GM19035 (cell line): ENCODE measurements around the gene SRBD1.

Source experiments
- ATAC-seq: cut with Tn5 transposase; IDR thresholded peaks from one replicate; pipeline ENCODE4 v1.9.1; 2021; ENCODE audit not compliant: unreplicated experiment

SRBD1 gene

DNA sequence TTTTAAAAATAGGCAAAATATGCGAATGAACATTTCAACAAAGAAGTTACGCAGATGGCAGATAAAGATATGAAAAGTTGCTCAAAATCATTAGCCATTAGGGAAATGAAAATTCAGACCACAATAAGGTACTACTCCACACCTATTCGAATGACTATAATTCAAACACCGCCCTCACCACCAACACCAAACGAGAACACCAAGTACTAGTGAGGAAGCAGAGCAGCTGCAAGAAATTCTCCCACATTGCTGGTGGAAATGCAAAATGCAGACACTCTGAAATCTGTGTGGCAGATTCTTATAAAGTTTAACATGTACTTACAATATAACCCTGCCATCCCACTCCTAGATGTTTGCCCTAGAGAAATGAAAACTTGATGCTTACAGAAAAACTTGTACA, 23.2 kb upstream of the SRBD1 start:
- no peak for ATAC-seq

DNA sequence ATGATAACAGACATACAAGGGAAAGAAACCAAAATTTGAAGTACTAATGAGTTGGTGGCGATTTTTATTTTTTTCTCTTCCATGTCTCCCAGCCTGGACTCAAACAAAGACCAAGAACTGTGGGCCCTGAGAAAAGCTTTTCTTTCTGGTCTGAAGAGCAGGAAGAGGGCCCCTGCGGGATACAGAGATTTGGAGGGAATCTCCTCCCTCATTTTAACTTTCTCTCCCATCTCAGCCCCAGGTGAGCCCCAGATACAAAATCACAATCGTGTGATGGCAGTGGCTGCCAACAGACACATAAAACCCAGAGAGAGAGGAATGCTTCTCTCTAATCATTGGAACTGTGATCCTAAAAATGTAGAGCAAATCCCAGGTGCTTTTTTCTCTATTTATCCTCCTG, 20.9 kb upstream of the SRBD1 start:
- no peak for ATAC-seq

DNA sequence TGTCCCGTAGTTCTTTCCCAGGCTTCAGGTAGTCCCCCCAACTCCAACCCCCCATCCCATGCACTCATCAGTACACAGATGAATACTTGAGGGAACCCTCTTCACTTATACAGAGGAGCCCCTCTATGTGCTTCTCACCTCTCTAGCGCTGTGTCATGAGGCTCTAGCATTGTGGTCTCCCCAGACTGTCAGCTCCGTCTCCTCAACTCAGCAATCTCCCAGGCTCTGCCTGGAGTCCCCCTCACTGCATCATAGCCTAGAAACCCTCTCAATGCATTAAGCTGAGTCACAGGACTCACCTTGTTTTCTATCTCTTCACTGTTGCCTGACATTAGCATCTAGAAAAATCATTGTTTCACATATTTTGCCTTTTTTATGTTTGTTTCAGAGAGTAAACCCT, 20.3 kb upstream of the SRBD1 start:
- ATAC-seq, result no peak

DNA sequence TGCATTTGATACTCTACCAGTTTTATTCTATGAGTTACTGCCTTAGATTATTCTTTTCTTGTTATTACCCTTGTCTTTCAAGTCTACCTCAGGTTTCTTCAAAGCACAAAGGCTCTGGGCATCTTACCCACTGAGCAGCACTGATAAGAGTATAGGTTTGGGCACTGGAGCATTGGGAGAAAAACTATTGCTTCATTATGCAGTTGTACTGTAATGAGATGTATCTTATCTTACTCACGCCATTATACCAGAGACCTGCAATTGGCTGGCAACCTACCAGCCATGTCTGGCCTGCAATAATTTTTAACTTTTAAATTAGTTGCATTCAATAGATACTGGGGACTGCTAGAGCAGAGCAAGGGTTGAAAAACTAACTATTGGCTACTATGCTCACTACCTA, 18.9 kb upstream of the SRBD1 start:
- ATAC-seq, result no peak

DNA sequence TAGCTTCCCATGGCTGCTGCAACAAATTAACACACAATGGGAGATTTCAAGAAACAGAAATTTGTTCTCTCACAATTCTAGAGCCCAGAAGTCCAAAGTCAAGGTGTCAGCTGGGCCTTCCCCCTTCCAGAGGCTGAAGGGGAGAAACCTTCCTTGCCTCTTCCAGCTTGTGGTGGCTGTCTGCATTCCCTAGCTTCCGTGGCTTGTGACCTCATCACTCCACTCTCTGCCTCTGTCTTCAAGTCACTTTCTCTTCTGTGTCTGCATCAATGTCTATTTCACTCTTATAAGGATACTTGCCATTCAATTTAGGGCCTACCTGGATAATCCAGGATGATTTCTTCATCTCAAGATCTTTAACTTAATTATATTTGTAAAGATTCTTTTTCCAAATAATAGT, 16.8 kb upstream of the SRBD1 start:
- ATAC-seq, result no peak

DNA sequence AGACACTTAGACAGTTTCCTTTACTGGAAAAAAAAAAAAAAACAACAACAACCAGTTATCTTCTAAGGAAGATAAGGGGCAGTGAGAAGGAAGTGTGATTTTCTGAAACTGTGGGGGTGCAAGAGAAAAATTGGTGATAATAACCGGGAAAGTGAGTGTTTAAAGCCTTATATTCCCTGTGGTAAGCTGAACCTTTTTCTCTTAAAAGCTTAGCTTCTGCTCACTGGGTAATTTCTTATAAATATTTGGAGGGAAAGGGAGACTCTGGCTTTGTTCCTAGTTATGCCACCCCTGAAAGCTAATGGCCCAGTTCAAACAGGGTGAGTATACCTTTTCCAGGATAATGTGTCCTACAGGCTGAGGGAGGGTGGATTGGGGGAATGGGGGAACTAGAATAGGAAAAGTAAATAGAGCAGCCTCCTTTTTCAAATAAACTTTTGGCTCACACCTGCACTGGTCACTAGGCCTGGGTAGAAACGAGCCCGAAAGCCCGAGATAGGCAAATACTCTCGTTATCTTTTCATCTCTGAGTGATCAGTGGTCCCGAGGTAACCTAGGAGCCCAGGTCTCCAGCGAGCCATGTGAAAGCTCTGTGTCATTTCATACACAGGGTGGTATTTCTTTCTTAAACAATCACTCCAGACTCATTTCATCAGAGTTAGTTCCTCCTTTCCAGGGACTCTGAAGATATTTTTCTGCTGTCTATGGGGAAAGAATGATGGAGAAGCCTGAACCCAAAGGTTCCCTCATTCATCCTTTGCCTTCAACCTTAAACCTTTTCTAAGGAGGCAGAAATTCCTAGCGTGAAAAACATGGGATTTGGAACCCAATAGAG, 15.5 kb upstream of the SRBD1 start:
- no peak for ATAC-seq

DNA sequence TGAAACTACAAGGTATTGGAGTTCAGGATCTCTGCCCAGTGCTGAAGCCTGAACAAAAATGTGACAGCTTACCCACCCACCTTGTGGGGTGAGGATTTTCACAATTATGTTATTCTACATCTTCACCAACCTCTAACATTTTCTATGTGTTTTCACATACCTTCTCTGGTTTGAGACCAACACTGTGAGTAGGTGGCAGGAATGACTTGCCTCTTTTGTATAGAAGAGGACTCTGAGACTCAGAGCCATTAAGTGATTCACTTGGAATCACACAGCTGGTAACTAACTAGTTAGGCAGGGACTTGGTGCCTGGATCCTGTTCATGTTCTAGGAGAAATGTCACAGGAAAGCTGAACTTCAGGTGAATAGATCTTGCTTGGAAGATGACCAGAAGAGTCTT, 14.8 kb upstream of the SRBD1 start:
- no peak for ATAC-seq

DNA sequence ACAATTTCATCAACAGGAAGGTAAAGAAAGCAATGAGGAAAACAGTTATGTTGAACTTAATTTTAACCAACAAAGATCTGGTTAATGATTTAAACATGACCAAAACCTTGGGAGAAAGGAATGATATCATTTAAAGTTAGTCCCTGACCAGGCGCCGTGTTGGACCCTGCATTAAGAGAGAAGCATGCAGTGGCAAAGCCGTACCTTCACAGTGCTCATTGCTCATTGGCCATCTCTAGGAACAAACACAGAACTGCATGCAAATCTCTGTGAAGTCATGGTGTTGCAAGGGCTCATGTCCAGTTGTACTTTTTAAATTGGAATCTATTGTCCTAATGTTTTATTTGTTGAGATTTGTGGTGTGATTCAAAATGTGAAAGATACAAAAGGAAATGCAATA, 12.0 kb upstream of the SRBD1 start:
- no peak for ATAC-seq

DNA sequence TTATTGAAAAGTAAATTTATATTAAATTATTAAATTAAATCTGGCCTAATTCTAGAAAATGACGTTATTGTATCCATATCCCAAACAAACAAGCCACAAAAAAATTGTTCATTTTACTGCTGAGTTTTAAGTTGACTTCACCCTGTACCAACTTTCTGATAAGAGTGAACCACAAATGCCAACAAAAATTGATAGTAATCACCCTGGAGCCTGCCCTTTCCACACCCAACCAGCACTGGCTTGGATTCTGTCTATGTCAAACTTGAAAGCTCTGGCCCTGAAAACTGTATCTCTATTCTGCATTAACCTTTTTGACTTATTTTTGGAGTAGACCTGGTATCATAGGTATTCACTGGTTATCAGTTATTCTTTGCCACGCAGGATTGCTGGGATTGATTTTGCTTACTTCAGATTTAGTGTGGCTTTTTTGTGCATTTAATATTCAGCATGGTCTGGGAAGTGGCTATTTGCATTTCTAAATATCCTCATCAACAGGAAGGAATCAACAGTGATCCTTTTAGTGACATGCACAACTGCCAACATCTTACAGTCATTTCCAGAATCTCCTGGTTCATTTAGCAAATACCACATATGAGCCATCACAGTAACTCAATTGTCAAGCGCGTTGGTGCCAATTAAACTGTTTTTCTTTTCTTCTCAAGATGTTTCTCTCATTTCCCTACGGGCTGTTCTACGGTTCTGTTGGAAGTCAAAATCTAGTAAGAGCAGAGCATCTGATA, 11.4 kb upstream of the SRBD1 start:
- no peak for ATAC-seq

DNA sequence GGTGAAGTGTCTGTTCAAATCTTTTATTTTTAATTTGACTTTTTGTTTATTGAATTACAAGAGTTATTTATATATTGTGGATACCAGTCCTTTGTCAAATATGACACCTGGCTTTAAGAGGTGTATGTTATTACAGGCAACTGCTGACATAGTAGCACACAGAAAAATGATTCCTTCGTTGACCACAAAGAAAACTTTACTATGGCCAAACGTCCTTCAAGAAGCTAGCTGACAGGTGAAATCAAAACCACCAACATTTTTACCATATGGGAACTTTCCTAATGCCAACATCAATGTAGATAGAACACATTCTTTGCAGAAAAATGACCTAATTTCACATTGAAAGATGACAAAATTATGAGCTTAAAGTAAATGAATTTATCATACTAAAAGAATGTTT, 6.4 kb upstream of the SRBD1 start:
- no peak for ATAC-seq

DNA sequence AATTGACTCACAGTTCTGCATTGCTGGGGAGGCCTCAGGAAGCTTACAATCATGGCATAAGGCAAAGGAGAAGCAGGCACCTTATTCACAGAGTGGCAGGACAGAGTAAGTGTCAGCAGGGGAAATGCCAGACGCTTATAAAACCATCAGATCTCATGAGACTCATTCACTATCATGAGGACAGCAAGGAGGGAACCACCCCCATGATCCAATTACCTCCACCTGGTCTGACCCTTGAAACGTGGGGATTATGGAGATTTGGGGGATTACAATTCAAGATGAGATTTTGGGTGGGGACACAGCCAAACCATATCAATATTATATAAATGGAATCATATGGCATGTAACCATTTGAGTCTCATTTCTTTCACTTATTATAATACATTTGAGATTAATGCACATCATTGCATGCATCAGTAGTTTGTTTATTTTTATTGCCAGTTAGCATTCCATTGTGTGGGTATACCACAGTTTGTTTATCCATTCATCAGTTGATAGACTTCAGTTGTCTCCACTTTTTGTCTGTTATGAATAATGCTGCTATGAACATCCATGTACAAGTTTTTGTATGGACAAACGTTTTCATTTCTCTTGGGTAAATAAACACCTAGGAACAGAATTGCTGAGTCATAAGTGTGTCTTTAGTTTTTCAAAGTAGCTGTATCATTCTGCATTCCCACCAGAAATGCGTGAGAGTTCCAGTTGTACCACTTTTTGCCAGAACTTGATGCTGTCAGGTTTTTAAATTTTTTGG, 5.8 kb upstream of the SRBD1 start:
- no peak for ATAC-seq

DNA sequence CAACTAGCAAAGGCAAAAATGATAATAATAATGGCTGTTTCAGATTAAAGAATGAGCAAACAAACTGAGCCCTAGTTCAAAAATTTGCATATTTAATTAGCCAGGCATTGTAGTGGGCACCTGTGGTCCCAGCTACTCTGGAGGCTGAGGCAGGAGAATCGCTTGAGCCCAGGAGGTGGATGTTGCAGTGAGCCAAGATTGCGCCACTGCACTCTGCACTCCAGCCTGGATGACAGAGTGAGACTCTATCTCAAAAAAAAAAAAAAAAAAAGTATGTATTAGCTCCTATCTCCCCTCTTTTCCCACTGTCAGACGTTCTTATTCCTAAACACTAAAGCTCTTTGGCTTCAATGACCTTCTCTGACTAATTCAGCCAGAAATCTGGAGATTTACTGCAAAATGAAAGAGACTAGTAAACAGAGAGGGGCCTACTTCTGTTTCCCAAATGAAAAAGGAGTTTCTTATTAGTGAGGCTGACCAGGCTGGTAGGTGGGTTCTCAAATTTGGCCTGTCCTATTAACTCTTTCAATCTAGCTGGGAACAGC, 3.9 kb upstream of the SRBD1 start:
- ATAC-seq, result no peak

DNA sequence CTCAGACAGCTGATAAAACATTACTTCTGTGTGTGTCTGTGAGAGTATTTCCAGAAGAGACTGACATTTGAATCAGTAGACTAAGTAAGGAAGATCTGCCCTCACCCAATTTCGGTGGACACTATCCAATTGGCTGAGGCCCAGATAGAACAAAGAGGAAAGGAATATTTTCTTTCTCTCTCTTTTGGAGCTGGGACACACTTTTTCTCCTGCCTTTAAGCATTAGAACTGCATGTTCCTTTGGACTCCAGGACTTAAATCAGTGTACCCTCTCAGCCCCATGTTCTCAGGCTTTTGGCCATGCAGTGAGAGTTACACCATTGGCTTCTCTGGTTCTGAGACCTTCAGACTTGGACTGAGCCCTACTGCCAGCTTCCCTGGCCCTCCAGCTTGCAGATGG, 3.3 kb upstream of the SRBD1 start:
- ATAC-seq, result no peak

DNA sequence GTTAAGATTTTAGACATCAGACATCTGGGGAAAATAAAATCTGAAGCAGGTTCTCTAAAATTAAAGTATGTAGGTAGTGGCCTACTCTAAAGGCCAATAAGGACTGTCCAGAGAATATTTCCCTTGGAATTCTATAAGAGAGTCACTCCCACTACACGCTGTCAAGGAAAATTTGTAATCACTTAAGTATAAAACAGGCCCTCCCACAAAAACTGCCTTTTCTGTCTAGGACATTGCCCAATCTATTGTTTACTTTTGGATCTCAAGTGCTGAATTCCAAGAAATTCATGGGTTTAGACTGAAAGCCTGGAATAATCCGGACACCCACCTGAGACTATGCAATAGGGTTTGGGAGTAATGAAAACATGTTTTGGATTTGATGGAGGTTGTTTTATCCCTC, 1.7 kb upstream of the SRBD1 start:
- ATAC-seq, result no peak

DNA sequence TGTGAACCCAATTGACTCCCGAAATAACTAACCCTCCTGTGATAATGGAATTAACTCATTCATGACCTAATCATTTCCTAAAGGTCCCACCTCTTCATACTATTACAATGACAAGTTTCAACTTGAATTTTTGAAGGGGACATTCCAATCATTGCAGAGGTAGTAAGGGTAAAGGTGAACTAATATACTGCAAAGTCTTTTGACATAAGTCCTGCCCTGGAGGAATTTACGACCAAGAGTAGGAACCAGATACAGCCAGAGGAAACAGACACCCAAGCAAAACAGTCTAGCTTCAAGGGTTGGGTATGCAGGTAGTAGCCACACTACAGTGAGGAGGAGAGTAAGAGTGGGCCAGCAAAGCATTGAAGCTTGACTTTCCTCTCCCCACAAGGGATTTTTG, 1.2 kb upstream of the SRBD1 start:
- no peak for ATAC-seq

DNA sequence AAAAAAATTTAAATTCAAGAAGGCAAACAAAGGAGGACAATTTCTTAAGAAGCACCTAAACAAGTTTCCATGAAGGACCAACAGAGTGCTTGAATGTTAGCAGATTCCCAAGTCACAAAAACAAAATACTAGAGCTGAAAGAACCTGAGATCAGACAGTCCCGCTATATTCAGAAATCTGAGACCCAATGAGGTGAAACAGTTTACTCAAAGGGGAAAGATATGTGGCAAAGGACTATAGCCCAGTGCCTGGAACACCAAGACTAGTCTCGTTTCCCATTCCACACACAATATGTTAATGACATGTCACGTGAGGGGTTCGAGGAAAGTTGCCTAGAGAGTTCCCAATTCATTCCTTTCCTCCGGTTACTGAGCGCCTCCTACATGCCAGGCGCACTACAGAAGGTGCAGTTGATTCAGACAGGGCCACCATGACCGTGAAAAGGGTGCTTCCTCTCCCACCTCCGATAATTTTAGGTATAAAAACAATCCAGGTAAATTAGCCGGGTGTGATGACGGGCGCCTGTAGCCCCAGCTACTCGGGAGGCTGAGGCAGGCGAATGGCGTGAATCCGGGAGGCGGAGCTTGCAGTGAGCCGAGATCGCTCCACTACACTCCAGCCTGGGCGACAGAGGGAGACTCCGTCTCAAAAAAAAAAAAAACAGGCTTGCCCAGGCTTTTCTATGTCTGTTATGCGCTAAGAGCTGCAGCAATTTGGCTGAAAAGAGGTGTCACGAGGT, 617 bp downstream of the SRBD1 start:
- ATAC-seq, result peak; percentile 53

DNA sequence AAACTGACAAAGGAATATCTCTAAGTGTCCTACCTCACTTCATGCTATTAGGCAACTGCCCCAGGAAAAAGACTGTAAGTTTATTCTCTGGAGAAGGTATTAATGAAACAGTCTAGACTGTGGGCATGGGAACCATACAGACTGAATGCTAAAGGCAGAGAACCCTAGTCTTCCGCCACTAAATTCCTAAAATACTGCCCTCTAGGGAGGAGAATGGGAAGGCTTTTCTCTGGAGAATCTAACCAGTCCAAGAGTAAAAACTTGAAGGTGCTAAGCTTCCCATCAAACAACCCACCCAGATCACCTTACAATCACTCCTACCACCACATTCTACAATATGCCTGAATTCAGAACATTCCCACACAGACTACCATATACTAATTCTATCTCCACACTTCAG, 3.4 kb downstream of the SRBD1 start:
- no peak for ATAC-seq

DNA sequence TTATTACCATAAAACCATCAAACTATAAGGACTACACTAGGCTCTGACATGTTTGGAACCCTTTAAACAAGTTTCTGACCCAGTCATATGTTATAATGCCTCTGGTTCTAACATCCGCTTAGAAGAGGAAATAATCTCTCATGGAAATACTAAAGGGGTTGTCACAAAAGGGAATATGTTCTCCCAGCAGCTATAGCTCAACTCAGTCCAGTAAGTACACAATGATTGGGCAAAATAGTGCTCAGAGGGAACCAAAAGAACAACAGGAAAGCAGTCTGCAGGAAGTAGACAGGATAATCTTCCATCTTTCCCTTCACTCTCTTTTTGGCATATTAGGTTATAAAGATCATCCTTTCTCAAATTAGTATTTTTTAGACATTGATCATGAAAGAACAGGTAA, 4.3 kb downstream of the SRBD1 start:
- no peak for ATAC-seq

DNA sequence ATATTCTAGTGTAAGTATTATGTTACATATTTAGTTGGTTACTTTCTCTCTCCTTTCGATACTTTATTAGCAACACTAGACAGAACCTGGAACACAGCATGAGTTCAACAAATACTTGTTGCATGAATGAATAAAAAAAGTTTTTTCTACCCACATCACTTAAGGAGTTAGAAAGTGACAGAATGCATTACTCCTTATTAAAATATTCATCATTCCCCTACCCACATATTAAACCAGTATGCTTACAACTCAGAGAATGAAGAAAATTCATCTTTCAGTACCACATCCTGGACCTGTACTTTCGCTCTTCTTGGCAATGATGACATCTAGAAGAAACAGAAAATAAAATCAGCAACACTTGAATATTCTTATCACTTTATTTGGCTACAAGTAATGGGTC, 6.0 kb downstream of the SRBD1 start:
- no peak for ATAC-seq

DNA sequence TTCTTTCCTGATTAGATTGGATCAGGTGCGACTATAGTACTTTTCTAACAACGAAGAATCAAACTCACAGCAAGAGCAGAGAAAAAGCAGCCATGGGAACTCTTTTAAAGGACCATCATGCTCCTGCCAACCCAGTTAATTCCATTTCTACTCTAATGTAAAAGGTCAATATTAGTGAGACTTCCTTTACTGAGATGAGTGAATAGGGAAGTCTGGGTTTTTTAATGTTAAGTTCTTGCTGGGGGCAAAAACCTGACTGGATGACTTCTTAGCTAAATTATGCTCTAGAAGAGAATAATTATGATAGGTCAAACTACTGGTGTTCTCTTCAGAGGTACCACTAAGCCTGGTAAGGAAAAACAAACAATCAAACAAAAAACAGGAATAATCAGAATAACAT, 8.4 kb downstream of the SRBD1 start:
- no peak for ATAC-seq

DNA sequence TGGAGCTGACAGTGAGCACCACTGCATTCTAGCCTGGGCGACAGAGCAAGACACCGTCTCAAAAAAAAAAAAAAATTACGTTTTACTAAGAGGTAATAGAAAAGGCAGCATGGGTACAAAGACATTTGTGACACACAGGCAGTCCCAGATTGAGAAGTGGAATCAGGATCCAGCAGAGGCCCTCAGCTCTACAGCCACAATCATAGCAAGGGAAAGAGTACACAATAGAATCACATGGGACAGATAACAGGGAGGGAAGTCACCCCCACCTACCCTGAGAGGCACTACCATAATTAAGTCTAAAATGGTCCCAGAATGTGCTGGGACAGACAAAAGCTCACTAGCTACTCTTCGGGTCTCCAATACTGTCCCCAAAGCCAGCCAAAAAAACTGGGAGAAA, 12.5 kb downstream of the SRBD1 start:
- no peak for ATAC-seq
